Activated naive CD4-positive, alpha-beta T cell treated with anti-CD3 and anti-CD28 coated beads, Interleukin-2, amount 50 U/mL, for 24 hours (primary cell): ENCODE measurements around the gene SUSD2.
"Not testable (repeated sequence)": the region's sequence is repeated elsewhere in the genome, so short reads cannot be mapped to it uniquely, and the experiment has no call there.

Experiments
- H3K27ac Mint-ChIP-seq: one replicate; pipeline ENCODE4 v1.8.0; 2021; ENCODE audit warnings: mild to moderate bottlenecking, mixed read lengths
- H3K27me3 Mint-ChIP-seq: one replicate; pipeline ENCODE4 v1.8.0; 2021; ENCODE audit warnings: mixed read lengths
- H3K36me3 Mint-ChIP-seq: one replicate; pipeline ENCODE4 v1.8.0; 2021; ENCODE audit warnings: mixed read lengths
- H3K4me1 Mint-ChIP-seq: one replicate; pipeline ENCODE4 v1.8.0; 2021; ENCODE audit warnings: mixed read lengths
- H3K4me3 Mint-ChIP-seq: one replicate; pipeline ENCODE4 v1.8.0; 2021; ENCODE audit warnings: mild to moderate bottlenecking, mixed read lengths
- H3K9me3 Mint-ChIP-seq: one replicate; pipeline ENCODE4 v1.8.0; 2021; ENCODE audit warnings: mixed read lengths

The SUSD2 gene

DNA sequence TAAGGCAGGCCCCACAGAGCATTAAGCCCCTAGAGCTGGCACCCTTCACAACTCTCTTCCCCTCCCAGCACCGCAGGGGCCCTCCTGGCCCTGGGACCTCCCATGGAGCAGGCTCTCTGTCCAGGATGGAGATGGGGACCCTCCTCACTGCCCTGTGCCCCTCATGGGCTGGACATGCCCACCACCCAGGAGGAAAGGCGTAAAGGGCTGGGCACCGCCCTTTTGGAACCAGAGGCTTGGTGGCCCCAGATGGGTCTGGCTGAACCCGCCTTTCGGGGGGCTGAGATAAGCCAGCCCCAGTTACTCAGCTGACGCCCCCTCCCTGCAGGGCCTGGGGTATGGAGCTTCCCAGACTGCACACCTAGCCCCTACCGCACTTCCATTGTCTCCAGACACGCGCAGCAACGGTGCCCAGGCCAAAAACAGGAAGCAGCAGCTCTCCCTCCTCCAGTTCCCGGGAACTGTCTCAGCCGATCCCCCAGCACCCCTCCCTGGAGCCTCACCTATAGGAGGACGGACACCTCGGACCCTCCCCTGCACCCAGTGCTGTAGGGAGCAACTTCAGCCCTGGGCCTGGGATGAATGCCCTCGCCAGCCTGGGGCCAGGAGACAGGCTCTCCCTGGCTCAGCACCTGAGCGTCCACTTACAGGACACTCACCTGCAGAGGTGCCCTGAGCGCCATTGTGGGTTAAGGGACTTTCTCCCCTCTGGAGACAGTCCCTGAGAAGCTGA, 1.6 kb upstream of the SUSD2 start:
- Mint-ChIP-seq H3K9me3 (no peaks in the 10 kb centered on the region), H3K4me1 (no peaks in the 10 kb centered on the region), H3K27me3 (no peaks in the 10 kb centered on the region), H3K27ac (no peak overlapping the region), H3K4me3 (no peak overlapping the region), H3K36me3 (no peaks in the 10 kb centered on the region)

GRCh38 chr22:24180316-24181087, 785 bp upstream of the SUSD2 start:
- Mint-ChIP-seq H3K27ac (no peak overlapping the region), H3K9me3 (no peaks in the 10 kb centered on the region), H3K4me1 (no peaks in the 10 kb centered on the region), H3K27me3 (no peaks in the 10 kb centered on the region), H3K4me3 (no peak overlapping the region), H3K36me3 (no peaks in the 10 kb centered on the region)

DNA sequence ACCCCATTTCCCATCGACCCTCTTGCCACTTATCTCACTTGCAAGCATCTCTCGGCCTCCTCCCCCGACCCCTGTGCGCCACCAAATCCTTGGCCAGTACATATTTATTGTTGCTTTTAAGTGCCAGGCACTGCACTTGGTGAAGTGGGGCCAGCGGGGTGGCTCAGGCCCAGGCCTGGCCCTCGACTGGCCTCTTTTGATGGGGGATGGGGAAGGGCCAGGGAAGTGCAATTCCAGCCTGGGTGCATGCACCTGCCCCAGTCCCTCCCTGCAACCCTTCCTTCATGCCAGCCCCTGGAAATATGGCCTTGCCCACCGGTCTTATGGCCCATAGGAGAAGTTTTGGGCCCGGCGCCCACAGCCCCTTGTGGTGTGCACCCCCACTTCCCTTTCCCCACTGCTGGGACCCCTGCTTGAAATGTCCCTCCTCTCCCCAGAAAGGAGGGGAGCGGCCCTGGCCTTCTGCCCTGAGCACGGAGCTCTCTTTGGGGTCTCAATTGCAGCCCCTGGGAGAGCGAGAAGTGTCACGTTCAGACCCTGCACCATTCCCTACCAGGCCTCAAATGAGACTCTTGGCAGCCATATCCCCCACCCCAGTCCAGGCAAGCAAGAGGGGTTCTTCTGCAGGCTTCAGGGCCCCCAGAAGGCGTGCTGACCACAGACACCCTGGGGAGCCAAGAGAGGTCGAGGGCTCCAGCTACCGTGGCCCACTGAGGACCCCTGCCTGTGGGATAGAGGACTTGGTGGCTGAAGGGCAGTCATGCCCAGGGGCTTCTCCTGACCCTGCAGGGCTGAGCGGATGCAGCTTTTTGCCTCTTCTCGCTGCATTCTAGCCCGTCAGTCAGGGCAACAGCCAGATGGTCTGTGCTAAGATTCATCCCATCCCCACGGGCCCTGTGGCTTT, 961 bp downstream of the SUSD2 start:
- Mint-ChIP-seq H3K4me1 (no peaks in the 10 kb centered on the region), H3K4me3 (no peak overlapping the region), H3K27me3 (no peaks in the 10 kb centered on the region), H3K9me3 (no peaks in the 10 kb centered on the region), H3K36me3 (no peaks in the 10 kb centered on the region), H3K27ac (no peak overlapping the region)

GRCh38 chr22:24182900-24183246, 1.6 kb downstream of the SUSD2 start:
- H3K27ac Mint-ChIP-seq, H3K9me3 Mint-ChIP-seq, H3K27me3 Mint-ChIP-seq, H3K4me3 Mint-ChIP-seq, H3K36me3 Mint-ChIP-seq, H3K4me1 Mint-ChIP-seq: not testable (repeated sequence)

DNA sequence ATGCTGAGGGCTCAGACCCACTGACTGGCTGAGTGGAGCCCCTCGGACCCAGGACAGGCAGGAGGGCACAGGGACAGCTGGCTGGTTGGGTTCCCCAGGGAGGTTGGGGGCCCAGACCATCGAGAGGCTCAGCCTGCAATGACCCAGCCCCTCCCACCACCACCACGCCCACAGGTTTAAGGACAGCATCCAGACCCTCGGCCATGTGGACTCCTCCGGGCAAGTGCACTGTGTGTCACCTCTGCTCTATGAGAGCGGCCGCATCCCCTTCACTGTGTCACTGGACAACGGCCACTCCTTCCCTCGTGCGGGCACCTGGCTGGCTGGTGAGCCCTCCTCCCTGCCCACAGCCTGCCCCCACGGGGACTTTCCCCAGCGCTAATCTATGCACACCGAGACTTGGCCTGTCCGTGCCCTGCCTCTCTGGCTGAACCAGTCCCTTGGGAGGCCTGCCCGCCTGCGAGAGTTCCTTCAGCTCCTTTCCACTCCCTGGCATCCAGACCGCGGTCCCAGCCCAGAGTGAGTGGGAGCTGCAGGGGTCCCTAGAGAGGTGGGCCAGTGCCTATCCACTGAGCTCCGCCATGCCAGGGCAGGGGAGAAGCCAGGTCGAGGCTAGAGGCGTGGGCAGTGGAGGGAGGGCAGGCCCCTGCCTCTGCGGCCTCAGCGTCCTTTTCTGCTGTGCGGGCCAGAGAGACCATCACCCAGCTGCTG, 2.2 kb downstream of the SUSD2 start:
- H3K9me3 Mint-ChIP-seq = no peaks in the 10 kb centered on the region
- peak overlapping the region; percentile 30 for H3K27ac Mint-ChIP-seq
- H3K4me3 Mint-ChIP-seq = no peak overlapping the region
- no peaks in the 10 kb centered on the region for H3K4me1 Mint-ChIP-seq
- no peaks in the 10 kb centered on the region for H3K36me3 Mint-ChIP-seq
- no peaks in the 10 kb centered on the region for H3K27me3 Mint-ChIP-seq

DNA sequence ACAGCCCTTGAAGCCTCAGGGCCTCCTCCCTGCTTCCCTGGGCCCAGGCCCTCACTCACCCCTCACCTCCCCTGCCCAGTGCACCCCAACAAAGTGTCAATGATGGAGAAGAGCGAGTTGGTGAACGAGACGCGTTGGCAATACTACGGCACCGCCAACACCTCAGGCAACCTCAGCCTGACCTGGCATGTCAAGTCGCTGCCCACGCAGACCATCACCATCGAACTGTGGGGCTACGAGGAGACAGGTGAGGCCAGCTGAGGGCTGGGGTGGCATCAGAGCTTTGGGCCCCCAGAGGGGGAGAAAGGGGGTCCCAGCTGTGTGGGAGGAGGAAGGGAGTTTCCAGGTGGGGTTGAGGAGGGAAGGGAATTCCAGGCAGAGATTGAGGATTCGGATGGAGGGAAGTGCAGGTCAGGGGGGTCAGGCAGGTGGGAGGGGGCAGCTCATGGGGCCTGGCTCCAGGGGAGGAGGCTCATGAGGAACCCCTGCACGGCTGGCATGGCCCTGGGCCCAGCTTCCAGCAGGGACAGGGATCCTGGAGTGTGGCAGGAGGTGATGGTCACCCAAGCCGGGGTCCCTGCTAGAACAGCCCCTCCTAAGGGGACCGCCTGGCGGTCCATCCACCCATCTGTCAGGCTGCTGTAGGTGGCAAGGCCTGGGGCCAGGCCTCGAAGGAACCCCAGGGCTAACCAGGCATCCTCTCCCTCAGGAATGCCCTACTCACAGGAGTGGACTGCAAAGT, 2.9 kb downstream of the SUSD2 start:
- Mint-ChIP-seq H3K27me3 (no peaks in the 10 kb centered on the region), H3K9me3 (no peaks in the 10 kb centered on the region), H3K4me3 (no peak overlapping the region), H3K36me3 (no peaks in the 10 kb centered on the region), H3K27ac (peak overlapping the region; percentile 30), H3K4me1 (no peaks in the 10 kb centered on the region)

GRCh38 chr22:24185001-24185500, 3.8 kb downstream of the SUSD2 start:
- Mint-ChIP-seq H3K9me3 (no peaks in the 10 kb centered on the region), H3K27ac (no peak overlapping the region)

DNA sequence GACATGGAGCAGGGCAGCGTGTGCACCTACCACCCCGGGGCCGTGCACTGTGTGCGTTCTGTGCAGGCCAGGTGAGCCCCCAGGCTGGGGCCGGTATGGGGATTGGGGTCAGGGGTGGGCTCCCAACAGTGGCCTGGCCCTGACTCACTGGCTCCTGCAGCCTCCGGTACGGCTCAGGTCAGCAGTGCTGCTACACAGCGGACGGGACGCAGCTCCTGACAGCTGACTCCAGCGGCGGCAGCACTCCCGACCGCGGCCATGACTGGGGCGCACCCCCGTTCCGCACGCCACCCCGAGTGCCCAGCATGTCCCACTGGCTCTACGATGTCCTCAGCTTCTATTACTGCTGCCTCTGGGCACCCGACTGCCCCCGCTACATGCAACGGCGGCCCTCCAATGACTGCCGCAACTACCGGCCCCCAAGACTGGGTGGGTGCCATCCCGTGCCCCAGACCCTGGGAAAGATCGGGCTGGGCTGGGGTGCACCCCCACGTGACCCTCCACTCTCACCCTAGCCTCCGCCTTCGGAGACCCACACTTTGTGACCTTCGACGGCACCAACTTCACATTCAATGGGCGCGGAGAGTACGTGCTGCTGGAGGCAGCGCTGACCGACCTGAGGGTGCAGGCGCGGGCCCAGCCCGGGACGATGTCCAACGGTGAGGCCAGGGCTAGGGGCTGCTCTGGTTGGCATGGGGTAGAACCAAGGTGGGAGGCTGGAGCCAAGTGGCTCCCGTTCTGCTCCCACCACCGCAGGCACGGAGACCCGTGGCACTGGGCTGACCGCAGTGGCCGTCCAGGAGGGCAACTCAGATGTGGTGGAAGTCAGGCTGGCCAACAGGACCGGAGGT, 4.4 kb downstream of the SUSD2 start:
- no peaks in the 10 kb centered on the region for H3K4me1 Mint-ChIP-seq
- no peaks in the 10 kb centered on the region for H3K36me3 Mint-ChIP-seq
- H3K27me3 Mint-ChIP-seq = no peaks in the 10 kb centered on the region
- no peak overlapping the region for H3K27ac Mint-ChIP-seq
- no peaks in the 10 kb centered on the region for H3K9me3 Mint-ChIP-seq
- H3K4me3 Mint-ChIP-seq = no peak overlapping the region

More at GRCh38 chr22:24185001-24185500, 3.8 kb downstream of the SUSD2 start:
- Mint-ChIP-seq H3K4me3 (no peak overlapping the region), H3K36me3 (no peaks in the 10 kb centered on the region), H3K27me3 (no peaks in the 10 kb centered on the region), H3K4me1 (no peaks in the 10 kb centered on the region)

DNA sequence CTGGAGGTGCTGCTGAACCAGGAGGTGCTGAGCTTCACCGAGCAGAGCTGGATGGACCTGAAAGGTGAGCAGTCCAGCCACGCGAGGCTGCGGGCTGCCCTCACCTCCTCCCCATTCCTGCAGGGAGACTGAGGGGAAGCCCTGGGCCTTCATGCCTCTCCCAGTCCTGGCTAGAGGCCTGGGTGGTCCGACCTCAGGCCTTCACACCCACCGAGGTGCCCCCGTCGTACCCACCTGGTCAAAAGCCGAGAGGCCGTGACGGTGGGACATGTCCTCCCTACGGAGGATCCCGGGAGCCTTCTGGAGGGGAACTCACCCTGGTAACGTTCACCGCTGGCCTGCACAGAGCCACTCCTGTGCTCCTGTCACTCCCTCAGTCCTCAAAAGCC, 5.1 kb downstream of the SUSD2 start:
- H3K27me3 Mint-ChIP-seq = no peaks in the 10 kb centered on the region
- no peaks in the 10 kb centered on the region for H3K9me3 Mint-ChIP-seq
- no peaks in the 10 kb centered on the region for H3K36me3 Mint-ChIP-seq
- no peaks in the 10 kb centered on the region for H3K4me1 Mint-ChIP-seq
- H3K27ac Mint-ChIP-seq = no peak overlapping the region
- no peak overlapping the region for H3K4me3 Mint-ChIP-seq

DNA sequence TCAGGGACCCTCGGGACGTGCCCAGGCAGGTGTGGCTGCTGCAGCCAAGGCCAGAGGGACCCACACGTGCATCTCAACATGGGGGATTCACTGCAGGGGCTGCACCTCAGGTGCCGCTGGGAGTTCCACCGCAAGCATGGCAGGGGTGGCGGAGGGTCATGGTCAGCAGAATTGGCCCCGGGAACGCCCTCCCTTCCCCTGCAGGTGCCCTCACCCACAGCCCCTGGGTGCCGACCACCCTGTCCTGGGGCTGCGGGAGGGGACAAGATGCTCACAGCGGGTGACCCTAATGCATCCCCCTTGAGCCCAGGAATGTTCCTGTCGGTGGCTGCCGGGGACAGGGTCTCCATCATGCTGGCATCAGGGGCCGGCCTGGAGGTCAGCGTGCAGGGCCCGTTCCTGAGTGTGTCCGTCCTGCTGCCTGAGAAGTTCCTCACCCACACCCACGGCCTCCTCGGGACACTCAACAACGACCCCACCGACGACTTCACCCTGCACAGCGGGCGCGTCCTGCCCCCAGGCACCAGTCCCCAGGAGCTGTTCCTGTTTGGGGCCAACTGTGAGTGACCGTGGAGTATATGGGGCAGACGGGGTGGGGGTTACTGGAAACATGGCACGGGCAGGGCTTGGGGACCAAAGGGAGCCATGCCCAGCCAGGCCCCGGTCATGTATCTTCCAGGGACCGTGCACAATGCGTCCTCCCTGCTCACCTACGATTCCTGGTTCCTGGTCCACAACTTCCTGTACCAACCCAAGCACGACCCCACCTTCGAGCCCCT, 5.8 kb downstream of the SUSD2 start:
- H3K27ac Mint-ChIP-seq = no peak overlapping the region
- no peaks in the 10 kb centered on the region for H3K36me3 Mint-ChIP-seq
- no peaks in the 10 kb centered on the region for H3K4me1 Mint-ChIP-seq
- no peak overlapping the region for H3K4me3 Mint-ChIP-seq
- no peaks in the 10 kb centered on the region for H3K9me3 Mint-ChIP-seq
- H3K27me3 Mint-ChIP-seq = no peaks in the 10 kb centered on the region

DNA sequence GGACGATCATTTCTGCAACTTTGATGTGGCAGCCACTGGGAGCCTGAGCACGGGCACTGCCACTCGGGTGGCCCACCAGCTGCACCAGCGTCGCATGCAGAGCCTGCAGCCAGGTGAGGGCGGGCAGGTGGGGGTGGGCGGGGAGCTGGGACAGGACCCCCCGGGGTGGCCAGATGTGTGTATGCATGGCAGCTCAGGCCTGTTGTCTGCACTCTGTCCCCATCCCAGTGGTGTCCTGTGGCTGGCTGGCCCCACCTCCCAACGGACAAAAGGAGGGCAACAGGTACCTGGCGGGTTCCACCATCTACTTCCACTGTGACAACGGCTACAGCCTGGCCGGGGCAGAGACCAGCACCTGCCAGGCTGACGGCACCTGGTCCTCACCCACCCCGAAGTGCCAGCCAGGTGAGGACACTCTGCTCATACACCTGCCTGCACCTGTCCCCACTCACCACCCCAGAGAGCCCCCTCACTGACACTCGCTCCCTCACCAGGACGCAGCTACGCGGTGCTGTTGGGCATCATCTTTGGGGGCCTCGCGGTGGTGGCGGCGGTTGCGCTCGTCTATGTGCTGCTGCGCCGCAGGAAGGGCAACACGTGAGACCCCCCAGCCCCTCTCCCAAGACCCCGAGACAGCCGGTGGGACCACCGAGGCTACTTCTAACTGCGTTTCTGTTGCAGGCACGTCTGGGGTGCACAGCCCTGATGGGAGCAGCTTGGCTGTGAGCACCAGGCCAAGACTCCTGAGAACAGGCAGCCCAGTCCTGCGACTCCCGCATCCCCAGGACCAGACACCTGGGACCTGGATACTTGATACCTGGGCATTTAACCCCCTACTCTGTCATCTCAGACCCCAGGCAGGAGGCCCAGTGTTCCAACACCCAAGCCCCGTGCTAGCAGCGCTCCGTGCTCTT, 6.7 kb downstream of the SUSD2 start:
- Mint-ChIP-seq H3K27me3 (no peaks in the 10 kb centered on the region), H3K4me3 (no peak overlapping the region), H3K36me3 (no peaks in the 10 kb centered on the region), H3K4me1 (no peaks in the 10 kb centered on the region), H3K27ac (no peak overlapping the region), H3K9me3 (no peaks in the 10 kb centered on the region)

DNA sequence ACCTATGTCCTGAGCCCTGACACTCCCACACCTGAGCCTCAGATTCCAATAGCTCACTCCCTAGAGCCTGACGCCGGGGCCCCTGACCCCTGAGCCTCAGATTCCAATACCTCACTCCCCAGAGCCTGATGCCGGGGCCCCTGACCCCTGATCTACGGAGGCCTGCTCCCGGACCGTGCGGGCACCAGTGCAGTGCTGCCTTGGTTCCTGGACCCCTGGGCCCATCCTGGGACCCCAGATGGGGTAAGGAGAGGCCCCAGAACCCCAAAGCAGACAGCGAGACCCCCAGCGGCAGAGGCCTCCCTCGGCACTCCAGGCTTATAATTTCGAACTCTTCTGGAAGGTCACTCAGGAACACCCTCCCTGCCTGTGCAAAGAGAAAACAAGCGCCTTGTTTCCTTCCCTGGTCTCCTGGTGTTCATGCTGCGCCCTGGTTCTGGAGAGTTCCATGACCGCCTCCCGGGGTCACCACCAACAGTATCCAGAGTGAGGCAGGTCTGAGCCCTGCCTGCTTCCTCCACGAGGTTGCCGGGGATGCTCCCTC, 7.5 kb downstream of the SUSD2 start:
- no peaks in the 10 kb centered on the region for H3K9me3 Mint-ChIP-seq
- no peak overlapping the region for H3K27ac Mint-ChIP-seq
- H3K4me3 Mint-ChIP-seq = no peak overlapping the region
- no peaks in the 10 kb centered on the region for H3K36me3 Mint-ChIP-seq
- H3K27me3 Mint-ChIP-seq = no peaks in the 10 kb centered on the region
- H3K4me1 Mint-ChIP-seq = no peaks in the 10 kb centered on the region
